Cardiac muscle cell (in vitro differentiated cells and primary cell): ENCODE measurements around the gene ALDH1A1. TPM values are rescaled to one million over a fixed set of nuclear protein-coding genes. Genes with fewer than 3 reads are reported as not detected.

Experiments
- DNase-seq, 2 donors: peaks; one replicate each; pipeline versions ENCODE4 v3.0.0 to v3.0.0-alpha.2; 2010 to 2017; ENCODE audit warnings: low read depth in 1 of 2, low spot score in 1 of 2
- H3K27ac ChIP-seq: fragments of 200-600 bp; sonication (generic); 2 replicates; pipeline ENCODE4 v1.5.1; 2016
- H3K27me3 ChIP-seq: fragments of 200-600 bp; sonication (generic); 2 replicates; pipeline ENCODE4 v1.6.0; 2016; ENCODE audit warnings: control low read depth
- H3K36me3 ChIP-seq: fragments of 200-600 bp; sonication (generic); 2 replicates; pipeline ENCODE4 v1.5.1; 2016; ENCODE audit warnings: control low read depth
- H3K4me1 ChIP-seq: fragments of 200-600 bp; sonication (generic); 2 replicates; pipeline ENCODE4 v1.8.1; 2017; ENCODE audit warnings: low read depth, mild to moderate bottlenecking, mixed run types
- H3K4me3 ChIP-seq: fragments of 200-600 bp; sonication (generic); 2 replicates; pipeline ENCODE4 v1.5.1; 2016; ENCODE audit warnings: mild to moderate bottlenecking
- H3K9me3 ChIP-seq: fragments of 200-600 bp; sonication (generic); 2 replicates; pipeline ENCODE4 v1.5.1; 2017; ENCODE audit warnings: low read depth, mild to moderate bottlenecking, control low read depth
- polyA plus RNA-seq: library from polyadenylated mRNA; unstranded; fragments of >200 nt; fragmentation: Nextera tagmentation; extraction: Ambion mirVana; gene quantifications from 2 replicates; pipeline ENCODE4 v1.2.1, GENCODE V29; 2016
- total RNA-seq: library from RNA; depleted of rRNA; stranded (reverse); fragments of >200 nt; gene quantifications from 2 replicates; pipeline ENCODE4 v1.2.3, GENCODE V29; 2016
- TF ChIP-seq, protein P1 (sequence below): IDR thresholded peaks from 2 replicates; pipeline ENCODE4 v1.5.1; 2012; ENCODE audit warnings: low read depth, mild to moderate bottlenecking, low read length

ALDH1A1 gene
- total and polyA plus RNA-seq, 2 experiments from 2014 or later, result 0.48 to 1.6 TPM

DNA sequence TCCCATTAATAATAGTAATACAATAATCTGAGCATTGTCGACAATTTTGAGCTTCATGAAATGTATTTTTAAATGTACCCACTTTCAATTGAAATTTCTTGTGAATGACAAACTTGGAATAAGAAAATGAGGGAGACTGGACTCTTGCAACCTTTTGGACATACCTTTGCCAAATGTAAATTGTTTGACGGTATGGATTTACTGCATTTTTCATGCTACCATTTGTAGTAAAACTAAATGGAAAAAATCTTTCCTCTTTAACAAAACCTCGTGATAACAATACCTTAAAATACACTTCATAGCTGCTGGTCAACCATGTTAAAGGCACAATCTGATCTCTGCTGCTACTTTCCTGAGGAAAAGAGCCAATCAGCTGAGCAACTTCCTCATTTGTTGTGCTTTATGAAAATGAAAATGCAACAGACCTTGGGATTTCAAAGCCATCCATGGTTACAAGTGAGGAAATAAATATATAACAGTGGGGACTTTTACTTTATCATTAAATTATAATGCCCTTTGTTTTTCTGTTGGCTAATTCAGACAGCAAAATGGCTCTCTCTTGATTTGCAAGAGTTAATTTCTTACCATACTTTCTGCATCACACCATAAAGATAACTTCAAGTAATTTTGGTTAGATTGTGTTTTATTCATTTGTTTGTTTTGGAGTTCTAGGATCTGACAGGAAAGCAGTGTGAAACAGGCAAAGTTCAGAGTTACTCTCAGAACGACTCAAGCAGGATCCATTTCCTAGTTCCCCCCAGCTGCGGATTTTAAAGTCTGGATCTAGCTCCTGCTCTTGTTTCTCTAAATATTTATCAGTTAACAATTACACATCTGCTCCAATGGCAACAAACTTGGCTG is 1.1 kb downstream of the ALDH1A1 start:
- Histone ChIP-seq H3K9me3 (no peaks in the 10 kb centered on the region), H3K4me1 (no peaks in the 10 kb centered on the region), H3K27me3 (no peaks in the 10 kb centered on the region), H3K36me3 (no peaks in the 10 kb centered on the region), H3K4me3 (no peak overlapping the region), H3K27ac (no peak overlapping the region)
- no peak for DNase-seq
- TF ChIP-seq, protein P1, sequence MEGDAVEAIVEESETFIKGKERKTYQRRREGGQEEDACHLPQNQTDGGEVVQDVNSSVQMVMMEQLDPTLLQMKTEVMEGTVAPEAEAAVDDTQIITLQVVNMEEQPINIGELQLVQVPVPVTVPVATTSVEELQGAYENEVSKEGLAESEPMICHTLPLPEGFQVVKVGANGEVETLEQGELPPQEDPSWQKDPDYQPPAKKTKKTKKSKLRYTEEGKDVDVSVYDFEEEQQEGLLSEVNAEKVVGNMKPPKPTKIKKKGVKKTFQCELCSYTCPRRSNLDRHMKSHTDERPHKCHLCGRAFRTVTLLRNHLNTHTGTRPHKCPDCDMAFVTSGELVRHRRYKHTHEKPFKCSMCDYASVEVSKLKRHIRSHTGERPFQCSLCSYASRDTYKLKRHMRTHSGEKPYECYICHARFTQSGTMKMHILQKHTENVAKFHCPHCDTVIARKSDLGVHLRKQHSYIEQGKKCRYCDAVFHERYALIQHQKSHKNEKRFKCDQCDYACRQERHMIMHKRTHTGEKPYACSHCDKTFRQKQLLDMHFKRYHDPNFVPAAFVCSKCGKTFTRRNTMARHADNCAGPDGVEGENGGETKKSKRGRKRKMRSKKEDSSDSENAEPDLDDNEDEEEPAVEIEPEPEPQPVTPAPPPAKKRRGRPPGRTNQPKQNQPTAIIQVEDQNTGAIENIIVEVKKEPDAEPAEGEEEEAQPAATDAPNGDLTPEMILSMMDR, result no peak

DNA sequence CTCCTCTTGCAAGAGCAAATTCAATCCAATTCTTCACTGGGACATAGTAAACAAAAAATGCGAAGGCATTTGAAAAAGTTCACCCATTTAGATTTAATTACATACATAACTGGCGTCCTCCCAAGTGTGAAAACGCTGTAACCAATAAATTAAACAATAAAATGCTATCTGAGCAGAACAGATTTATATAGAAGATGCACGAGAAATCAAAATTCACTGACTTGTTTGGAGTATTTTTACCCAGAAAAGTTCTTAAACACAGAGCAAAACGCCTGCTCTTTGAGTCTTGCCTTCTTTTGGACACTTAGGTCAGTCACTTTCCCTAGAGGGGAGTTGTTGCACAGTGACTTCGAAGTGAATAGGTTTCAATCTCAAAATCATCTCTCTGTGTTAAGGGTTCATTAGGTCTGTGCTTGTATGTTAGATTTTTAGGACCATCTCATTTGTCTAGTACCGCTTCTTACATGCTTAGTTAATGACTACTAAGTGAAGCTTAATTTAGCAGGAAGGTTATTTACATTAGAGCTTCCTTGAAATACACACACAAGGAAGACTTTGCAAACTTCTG is 1.9 kb downstream of the ALDH1A1 start:
- no peaks in the 10 kb centered on the region for H3K9me3 ChIP-seq
- no peak overlapping the region for H3K4me3 ChIP-seq
- no peak overlapping the region for H3K27ac ChIP-seq
- TF ChIP-seq, protein P1, result no peak
- DNase-seq, result no peak
- no peaks in the 10 kb centered on the region for H3K4me1 ChIP-seq
- no peaks in the 10 kb centered on the region for H3K27me3 ChIP-seq
- no peaks in the 10 kb centered on the region for H3K36me3 ChIP-seq

DNA sequence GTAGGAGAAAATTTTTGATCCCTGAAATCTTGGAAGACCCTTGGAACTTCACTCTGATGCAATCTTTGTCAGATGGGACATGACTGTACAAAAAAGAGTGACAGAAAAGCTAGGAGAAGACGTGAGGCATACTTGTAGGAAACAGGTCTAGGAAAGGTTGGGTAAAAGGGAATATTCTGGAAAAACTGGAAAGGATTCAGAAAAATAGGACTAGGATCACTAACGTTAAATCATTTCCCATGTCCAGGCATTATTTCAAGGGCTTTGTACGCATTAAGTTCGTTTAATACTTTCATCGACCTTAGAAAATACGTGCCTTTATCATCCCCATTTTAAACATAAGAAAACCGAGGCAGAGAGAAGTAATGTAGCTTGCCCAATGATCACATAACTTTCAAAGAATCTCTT is 2.9 kb downstream of the ALDH1A1 start:
- H3K27me3 ChIP-seq, result no peaks in the 10 kb centered on the region
- no peaks in the 10 kb centered on the region for H3K36me3 ChIP-seq
- TF ChIP-seq, protein P1, result no peak
- DNase-seq, result no peak
- no peaks in the 10 kb centered on the region for H3K4me1 ChIP-seq
- H3K9me3 ChIP-seq, result no peaks in the 10 kb centered on the region
- H3K27ac ChIP-seq, result no peak overlapping the region
- H3K4me3 ChIP-seq, result no peak overlapping the region

DNA sequence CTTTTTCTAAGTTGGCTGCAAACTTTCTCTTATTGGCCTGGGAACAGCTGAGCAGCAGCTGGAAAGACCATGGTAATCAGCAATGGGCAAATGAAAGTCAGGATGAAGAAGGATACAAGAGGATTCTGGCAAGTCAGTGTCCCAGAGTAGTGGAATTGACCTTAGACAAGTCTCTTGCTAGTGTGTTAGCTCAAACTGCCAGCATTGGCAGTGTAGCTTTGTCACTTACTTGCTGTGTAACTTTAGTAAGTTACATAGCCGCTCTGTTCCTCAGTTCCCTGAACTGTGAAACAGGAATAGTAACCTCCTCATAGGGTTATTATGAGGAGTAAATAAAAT is 3.6 kb downstream of the ALDH1A1 start:
- no peak overlapping the region for H3K4me3 ChIP-seq
- TF ChIP-seq, protein P1, result no peak
- no peaks in the 10 kb centered on the region for H3K9me3 ChIP-seq
- no peaks in the 10 kb centered on the region for H3K36me3 ChIP-seq
- no peak for DNase-seq
- no peaks in the 10 kb centered on the region for H3K27me3 ChIP-seq
- H3K27ac ChIP-seq, result no peak overlapping the region
- H3K4me1 ChIP-seq, result no peaks in the 10 kb centered on the region

DNA sequence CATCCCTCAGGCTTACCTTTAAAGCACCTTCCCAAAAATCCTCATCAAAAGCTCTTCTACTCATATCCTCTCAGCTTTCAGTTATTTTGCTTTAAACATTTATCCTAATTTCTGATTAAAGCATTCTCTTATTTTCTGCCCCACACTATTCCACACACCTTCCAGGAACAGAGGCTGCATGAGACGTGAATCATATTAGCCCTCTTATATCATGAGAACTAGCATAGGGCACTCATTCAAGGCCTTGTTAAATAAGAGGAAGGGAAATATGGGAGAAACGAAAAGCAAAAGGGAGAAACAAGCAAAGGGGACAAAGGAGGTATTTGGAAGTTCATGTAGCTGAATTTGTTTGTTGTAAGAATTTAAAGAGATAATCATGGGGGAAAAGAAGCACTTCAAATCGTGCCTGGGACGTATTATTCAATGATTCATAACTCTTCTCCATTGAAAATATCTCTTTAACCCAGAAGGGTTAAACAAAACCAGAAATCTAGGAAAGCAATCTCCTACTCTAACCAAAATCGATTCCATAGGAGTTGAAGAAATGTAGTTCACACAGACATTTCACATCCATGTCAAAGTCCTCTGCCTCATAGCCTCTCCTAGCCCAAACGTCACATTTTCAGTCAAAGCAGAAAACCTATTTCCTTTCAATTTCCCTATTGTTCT is 4.1 kb downstream of the ALDH1A1 start:
- Histone ChIP-seq H3K4me1 (no peaks in the 10 kb centered on the region), H3K36me3 (no peaks in the 10 kb centered on the region)
- TF ChIP-seq, protein P1, result no peak

More for the DNA sequence above, 4.1 kb downstream of the ALDH1A1 start:
- no peak for DNase-seq
- Histone ChIP-seq H3K4me3 (no peak overlapping the region), H3K27ac (no peak overlapping the region), H3K27me3 (no peaks in the 10 kb centered on the region), H3K9me3 (no peaks in the 10 kb centered on the region)
